Mesothelial cell of epicardium (in vitro differentiated cells): ENCODE data around the gene PFDN1. TPM values are rescaled to one million over a fixed set of nuclear protein-coding genes. Genes with fewer than 3 reads are reported as not detected.

Experiments used
- DNase-seq, 2 experiments: peaks; one replicate each; pipeline ENCODE4 v3.0.0; 2021; ENCODE audit warnings: low spot score in 2 of 2; ENCODE audit not compliant: unreplicated experiment in 2 of 2
- H3K27ac Mint-ChIP-seq: 2 replicates; pipeline ENCODE4 v1.8.0; 2021; ENCODE audit warnings: mixed read lengths
- H3K27me3 Mint-ChIP-seq: 2 replicates; pipeline ENCODE4 v1.8.0; 2021; ENCODE audit warnings: low read depth, mixed read lengths
- H3K36me3 Mint-ChIP-seq: 2 replicates; pipeline ENCODE4 v1.8.0; 2021; ENCODE audit warnings: mixed read lengths
- H3K4me1 Mint-ChIP-seq: 2 replicates; pipeline ENCODE4 v1.8.0; 2021; ENCODE audit warnings: mixed read lengths
- H3K4me3 Mint-ChIP-seq: 2 replicates; pipeline ENCODE4 v1.8.0; 2021; ENCODE audit warnings: mild to moderate bottlenecking, moderate library complexity, mixed read lengths
- H3K9me3 Mint-ChIP-seq: 2 replicates; pipeline ENCODE4 v1.8.0; 2021; ENCODE audit warnings: mixed read lengths
- CTCF ChIP-seq: fragments of 200-600 bp; sonication (generic); IDR thresholded peaks from one replicate; pipeline ENCODE4 v1.5.0; 2021; ENCODE audit warnings: antibody characterized with exemption; ENCODE audit not compliant: unreplicated experiment
- total RNA-seq: library from RNA; stranded (reverse); gene quantifications from 3 replicates; pipeline ENCODE4 v1.2.1, GENCODE V29; 2021

The PFDN1 gene
- total RNA-seq, 1 donor from 2014 or later: 57.2 TPM

GRCh38 chr5:140225396-140225795 is 77.5 kb downstream of the PFDN1 start:
- no peaks in the 10 kb centered on the region for H3K4me1 Mint-ChIP-seq
- no peaks in the 10 kb centered on the region for H3K36me3 Mint-ChIP-seq
- no peaks in the 10 kb centered on the region for H3K9me3 Mint-ChIP-seq
- no peak overlapping the region for H3K4me3 Mint-ChIP-seq
- no peak for TF ChIP-seq CTCF
- H3K27ac Mint-ChIP-seq: no peak overlapping the region
- no peak for DNase-seq
- H3K27me3 Mint-ChIP-seq: no peaks in the 10 kb centered on the region

GRCh38 chr5:140224658-140225057 is 78.2 kb downstream of the PFDN1 start:
- no peaks in the 10 kb centered on the region for H3K27me3 Mint-ChIP-seq
- no peak for TF ChIP-seq CTCF
- no peak for DNase-seq
- H3K9me3 Mint-ChIP-seq: no peaks in the 10 kb centered on the region
- H3K27ac Mint-ChIP-seq: no peak overlapping the region
- H3K4me1 Mint-ChIP-seq: no peaks in the 10 kb centered on the region
- H3K36me3 Mint-ChIP-seq: no peaks in the 10 kb centered on the region
- no peak overlapping the region for H3K4me3 Mint-ChIP-seq

- Mint-ChIP-seq H3K9me3 (no peaks in the 10 kb centered on the region), H3K4me1 (no peaks in the 10 kb centered on the region), H3K27ac (no peak overlapping the region), H3K4me3 (no peak overlapping the region), H3K36me3 (no peaks in the 10 kb centered on the region), H3K27me3 (no peaks in the 10 kb centered on the region)
- DNase-seq: no peak
- TF ChIP-seq CTCF: no peak
These were observed 79.3 kb downstream of the PFDN1 start for GRCh38 chr5:140223567-140223966.

- H3K36me3 Mint-ChIP-seq: no peaks in the 10 kb centered on the region
- H3K4me3 Mint-ChIP-seq: no peak overlapping the region
- no peaks in the 10 kb centered on the region for H3K9me3 Mint-ChIP-seq
- no peaks in the 10 kb centered on the region for H3K27me3 Mint-ChIP-seq
- DNase-seq: no peak
- H3K27ac Mint-ChIP-seq: no peak overlapping the region
- no peak for TF ChIP-seq CTCF
- no peaks in the 10 kb centered on the region for H3K4me1 Mint-ChIP-seq
These were observed 80.5 kb downstream of the PFDN1 start for GRCh38 chr5:140222416-140222815.

GRCh38 chr5:140221697-140222223 is 81.1 kb downstream of the PFDN1 start:
- no peaks in the 10 kb centered on the region for H3K36me3 Mint-ChIP-seq
- no peaks in the 10 kb centered on the region for H3K4me1 Mint-ChIP-seq
- H3K4me3 Mint-ChIP-seq: no peak overlapping the region
- TF ChIP-seq CTCF: no peak
- H3K27me3 Mint-ChIP-seq: no peaks in the 10 kb centered on the region
- no peak overlapping the region for H3K27ac Mint-ChIP-seq
- DNase-seq: no peak
- no peaks in the 10 kb centered on the region for H3K9me3 Mint-ChIP-seq

- H3K36me3 Mint-ChIP-seq: no peaks in the 10 kb centered on the region
- DNase-seq: no peak
- H3K27ac Mint-ChIP-seq: no peak overlapping the region
- no peak overlapping the region for H3K4me3 Mint-ChIP-seq
- H3K4me1 Mint-ChIP-seq: no peaks in the 10 kb centered on the region
- no peak for TF ChIP-seq CTCF
- H3K9me3 Mint-ChIP-seq: no peaks in the 10 kb centered on the region
- H3K27me3 Mint-ChIP-seq: no peaks in the 10 kb centered on the region
These were observed 82.2 kb downstream of the PFDN1 start for GRCh38 chr5:140220698-140221064.
